WTC11 (cell line): ENCODE measurements around the gene RGS18.

Source experiments
- KAT7 ChIP-seq: sonication (generic); formaldehyde crosslinking; IDR thresholded peaks from 2 replicates; pipeline ENCODE4 v1.8.1; 2023; ENCODE audit warnings: missing genetic modification reagents, mild to moderate bottlenecking, borderline replicate concordance
- TF ChIP-seq, protein P1 (sequence below): fragments of 200-600 bp; IDR thresholded peaks from 2 replicates; pipeline ENCODE4 v1.8.0; 2022; ENCODE audit warnings: antibody characterized with exemption

DNA sequence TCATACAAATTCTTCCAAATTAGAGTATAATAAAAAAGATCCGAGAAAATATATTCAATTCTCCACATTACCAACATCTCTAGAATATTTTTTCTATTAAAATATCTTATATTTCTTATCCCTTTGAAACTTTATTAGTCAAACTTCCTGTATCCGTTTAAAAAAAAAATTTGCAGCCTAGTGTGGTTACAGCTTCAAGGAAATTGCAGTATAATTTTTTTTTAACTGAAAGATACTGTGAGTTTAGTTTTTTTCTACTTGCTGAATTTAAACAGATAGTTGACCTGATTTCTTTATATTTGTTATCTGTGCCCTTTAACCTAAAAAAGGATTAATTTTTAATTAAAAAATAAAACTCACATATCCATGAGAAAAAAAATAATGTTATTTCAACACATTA lies 1.5 kb downstream of the RGS18 start:
- no peak for TF ChIP-seq KAT7 (CRISPR knock-in tag)
- TF ChIP-seq, protein P1, sequence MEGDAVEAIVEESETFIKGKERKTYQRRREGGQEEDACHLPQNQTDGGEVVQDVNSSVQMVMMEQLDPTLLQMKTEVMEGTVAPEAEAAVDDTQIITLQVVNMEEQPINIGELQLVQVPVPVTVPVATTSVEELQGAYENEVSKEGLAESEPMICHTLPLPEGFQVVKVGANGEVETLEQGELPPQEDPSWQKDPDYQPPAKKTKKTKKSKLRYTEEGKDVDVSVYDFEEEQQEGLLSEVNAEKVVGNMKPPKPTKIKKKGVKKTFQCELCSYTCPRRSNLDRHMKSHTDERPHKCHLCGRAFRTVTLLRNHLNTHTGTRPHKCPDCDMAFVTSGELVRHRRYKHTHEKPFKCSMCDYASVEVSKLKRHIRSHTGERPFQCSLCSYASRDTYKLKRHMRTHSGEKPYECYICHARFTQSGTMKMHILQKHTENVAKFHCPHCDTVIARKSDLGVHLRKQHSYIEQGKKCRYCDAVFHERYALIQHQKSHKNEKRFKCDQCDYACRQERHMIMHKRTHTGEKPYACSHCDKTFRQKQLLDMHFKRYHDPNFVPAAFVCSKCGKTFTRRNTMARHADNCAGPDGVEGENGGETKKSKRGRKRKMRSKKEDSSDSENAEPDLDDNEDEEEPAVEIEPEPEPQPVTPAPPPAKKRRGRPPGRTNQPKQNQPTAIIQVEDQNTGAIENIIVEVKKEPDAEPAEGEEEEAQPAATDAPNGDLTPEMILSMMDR: no peak
